SHP77 (cell line): Measurements from ENCODE around the gene AOX1.
"Not testable (repeated sequence)": the region's sequence is repeated elsewhere in the genome, so short reads cannot be mapped to it uniquely, and the experiment has no call there.

ENCODE experiments used
- DNase-seq, 2 experiments: peaks; one replicate each; lab custom pipeline; 2025; lab: John Stamatoyannopoulos, UW

AOX1 gene

GRCh38 chr2:200667413-200667812 lies 81.6 kb downstream of the AOX1 start:
- DNase-seq: no peak

- no peak for DNase-seq
These were observed 82.7 kb downstream of the AOX1 start for GRCh38 chr2:200668478-200668877.

DNA sequence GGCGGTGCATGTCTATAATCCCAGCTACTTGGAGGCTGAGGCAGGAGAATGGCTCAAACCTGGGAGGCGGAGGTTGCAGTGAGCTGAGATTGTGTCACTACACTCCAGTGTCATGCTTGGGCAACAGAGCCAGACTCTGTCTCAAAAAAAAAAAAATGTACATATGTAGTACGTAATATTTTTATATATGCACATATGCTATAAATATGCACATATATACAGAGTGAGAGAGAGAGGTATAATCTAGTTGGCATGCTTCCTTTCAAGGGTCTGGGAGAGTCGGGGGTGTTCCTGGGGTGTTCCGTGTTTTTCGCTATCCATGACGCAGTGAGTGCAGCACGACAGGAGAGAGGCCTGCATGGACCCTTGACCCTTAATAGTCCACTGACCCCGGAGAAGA lies 83.5 kb downstream of the AOX1 start:
- no peak for DNase-seq

- no peak for DNase-seq
These were observed 84.5 kb downstream of the AOX1 start for GRCh38 chr2:200670313-200670712.

- no peak for DNase-seq
These were observed 84.9 kb downstream of the AOX1 start for GRCh38 chr2:200670751-200671150.

GRCh38 chr2:200673191-200673590 lies 87.4 kb downstream of the AOX1 start:
- no peak for DNase-seq

DNA sequence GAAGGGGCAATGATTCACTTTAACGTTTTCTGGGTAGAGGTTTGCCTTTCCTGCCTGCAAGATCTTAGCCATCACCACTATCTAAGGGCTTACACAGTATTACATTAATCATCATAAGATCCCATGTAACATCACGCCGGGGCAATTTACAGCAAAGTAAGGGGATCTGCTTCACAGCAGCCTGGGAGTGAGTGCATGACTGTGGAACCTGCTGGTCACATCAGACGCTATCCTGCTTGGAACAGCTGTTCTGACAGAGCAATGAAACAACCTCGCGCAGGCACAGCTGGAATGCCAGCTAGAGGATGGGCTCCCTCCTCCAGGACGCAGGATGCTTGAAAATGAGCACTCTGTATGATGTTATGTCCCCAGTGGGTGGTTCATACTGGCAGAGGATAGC lies 89.0 kb downstream of the AOX1 start:
- no peak for DNase-seq

GRCh38 chr2:200677171-200677570 lies 91.4 kb downstream of the AOX1 start:
- DNase-seq: no peak

GRCh38 chr2:200677721-200678532 lies 92.1 kb downstream of the AOX1 start:
- DNase-seq: no peak

DNA sequence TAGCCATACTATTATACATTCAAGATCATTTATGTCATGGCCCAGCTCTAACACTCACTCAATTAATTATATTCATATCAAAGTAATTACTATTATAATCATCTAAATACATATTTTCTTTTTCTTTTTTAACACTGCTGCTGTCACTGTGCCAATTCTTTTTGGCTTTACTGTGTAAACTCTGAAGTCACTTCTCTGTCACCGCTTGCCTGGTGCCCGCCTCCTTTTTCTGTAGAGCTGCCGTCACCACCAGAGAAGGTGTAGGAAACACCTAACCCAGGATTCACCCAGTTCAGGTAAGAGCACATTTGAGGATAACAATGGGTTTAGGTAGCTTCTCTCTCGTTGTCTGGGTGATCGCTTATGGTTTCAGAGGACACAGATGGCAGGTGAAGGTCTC lies 93.3 kb downstream of the AOX1 start:
- DNase-seq: no peak

DNA sequence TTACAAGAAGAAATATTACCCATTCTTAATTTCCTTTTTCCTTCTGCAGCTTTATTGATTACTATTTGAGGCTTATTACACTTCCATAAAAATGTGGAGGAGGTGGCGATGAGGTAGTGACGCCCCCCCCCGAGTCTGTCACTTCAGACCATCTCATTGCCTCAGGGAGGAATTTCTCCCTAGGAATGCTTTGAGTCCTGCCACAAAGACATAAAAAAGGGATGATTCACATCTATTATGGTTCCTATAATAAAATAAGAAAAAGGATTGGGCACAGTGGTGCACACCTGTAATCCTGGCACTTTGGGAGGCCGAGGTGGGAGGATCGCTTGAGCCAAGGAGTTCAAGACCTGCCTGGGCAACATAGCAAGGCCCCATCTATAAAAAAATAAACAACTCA lies 93.7 kb downstream of the AOX1 start:
- DNase-seq: no peak

GRCh38 chr2:200681697-200682096 lies 95.9 kb downstream of the AOX1 start:
- no peak for DNase-seq

- DNase-seq: not testable (repeated sequence)
These were observed 96.6 kb downstream of the AOX1 start for GRCh38 chr2:200682407-200682806.

GRCh38 chr2:200687922-200688920 lies 102.4 kb downstream of the AOX1 start:
- DNase-seq: no peak

DNA sequence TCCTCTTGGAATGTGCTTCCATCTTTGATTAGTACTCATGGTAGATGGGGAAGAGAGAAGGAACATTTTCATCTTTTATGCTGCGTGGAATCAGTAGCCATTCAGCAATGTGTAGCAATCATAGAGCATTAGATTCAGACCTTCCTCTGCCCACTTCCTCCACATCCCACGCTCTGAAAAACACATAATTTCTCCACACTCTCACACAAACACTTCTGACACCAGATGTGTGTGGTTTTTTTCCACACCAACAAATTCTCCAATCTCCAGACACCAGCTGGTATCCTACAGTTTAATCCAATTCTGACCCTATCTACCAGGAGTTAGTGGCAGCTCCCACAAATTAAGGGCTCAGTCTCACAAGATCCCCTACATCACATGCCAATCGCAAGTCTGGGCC lies 103.3 kb downstream of the AOX1 start:
- no peak for DNase-seq

- no peak for DNase-seq
These were observed 108.1 kb downstream of the AOX1 start for GRCh38 chr2:200693836-200694470.

GRCh38 chr2:200695191-200695590 lies 109.4 kb downstream of the AOX1 start:
- DNase-seq: no peak

GRCh38 chr2:200695601-200696000 lies 109.8 kb downstream of the AOX1 start:
- no peak for DNase-seq

- DNase-seq: no peak
These were observed 112.4 kb downstream of the AOX1 start for GRCh38 chr2:200698217-200698616.

DNA sequence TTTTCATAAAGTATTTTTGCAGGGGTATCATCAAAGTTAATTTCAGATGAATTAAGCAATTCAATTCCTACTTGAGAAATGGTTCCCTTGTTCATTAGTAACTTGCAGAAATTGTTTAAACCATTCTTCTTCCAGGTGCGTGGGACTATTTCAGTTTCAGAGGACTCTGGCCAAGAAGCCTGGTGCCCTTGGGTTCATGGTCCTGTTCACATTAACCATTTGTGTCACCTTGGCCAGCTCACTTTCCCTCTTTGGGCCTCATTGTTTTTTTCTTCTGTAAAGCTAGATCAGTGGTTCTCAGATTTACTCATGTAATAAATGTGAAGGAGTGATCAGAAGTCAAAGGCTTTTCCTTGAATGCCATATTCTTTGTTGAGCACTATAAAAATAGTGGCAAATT lies 113.5 kb downstream of the AOX1 start:
- no peak for DNase-seq

- DNase-seq: no peak
These were observed 115.0 kb downstream of the AOX1 start for GRCh38 chr2:200700856-200701255.

DNA sequence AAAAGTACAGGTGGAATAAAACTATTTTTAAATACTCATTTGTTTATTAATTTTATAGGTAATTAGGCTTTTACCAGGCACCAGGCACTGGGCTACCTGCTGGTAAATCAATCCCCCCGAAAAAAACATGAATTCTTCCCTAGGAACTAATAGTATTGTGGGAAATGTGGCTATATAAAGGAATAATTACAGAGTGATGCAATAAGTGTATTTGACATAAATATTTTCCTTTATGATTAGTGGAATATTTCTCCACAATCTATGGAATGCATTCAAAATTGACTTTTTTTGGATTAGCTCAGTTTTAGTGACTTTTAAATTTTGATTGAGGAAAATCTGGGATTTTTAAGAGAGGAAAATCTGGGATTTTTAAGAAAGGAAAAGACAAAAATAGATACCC lies 116.2 kb downstream of the AOX1 start:
- no peak for DNase-seq
